HepG2 (cell line): ENCODE measurements around the gene SLC16A5. TPM values are rescaled to one million over a fixed set of nuclear protein-coding genes. Genes with fewer than 3 reads are reported as not detected.

Experiments
- ARNT2 ChIP-seq: sonication (generic); formaldehyde crosslinking; IDR thresholded peaks from 2 replicates; pipeline ENCODE4 v1.8.0; 2022; ENCODE audit warnings: mild to moderate bottlenecking, low read depth, missing genetic modification reagents, moderate library complexity
- CBFB ChIP-seq: sonication (generic); formaldehyde crosslinking; IDR thresholded peaks from 2 replicates; pipeline ENCODE4 v1.4.0; 2020; ENCODE audit warnings: missing genetic modification reagents
- CENPX ChIP-seq: sonication (generic); formaldehyde crosslinking; IDR thresholded peaks from 2 replicates; pipeline ENCODE4 v1.9.0; 2021; ENCODE audit warnings: mild to moderate bottlenecking, missing genetic modification reagents, moderate library complexity
- E2F2 ChIP-seq: sonication (generic); formaldehyde crosslinking; IDR thresholded peaks from 2 replicates; pipeline ENCODE4 v1.4.0; 2020; ENCODE audit warnings: missing genetic modification reagents, borderline replicate concordance
- EHMT2 ChIP-seq: fragments of 200-600 bp; sonication (generic); IDR thresholded peaks from 2 replicates; pipeline ENCODE4 v1.7.0; 2017; ENCODE audit warnings: antibody characterized with exemption, low read depth, low read length, borderline replicate concordance
- LCORL ChIP-seq, 2 experiments: fragments of 450-650 bp in 1 of 2; sonication (generic) in 1 of 2; formaldehyde crosslinking in 1 of 2; IDR thresholded peaks; 2 replicates each; pipeline versions ENCODE4 v1.5.0 to v1.6.1; 2017 to 2020; ENCODE audit warnings: antibody characterized with exemption in 1 of 2, missing genetic modification reagents in 1 of 2
- MAF1 ChIP-seq: sonication (generic); formaldehyde crosslinking; IDR thresholded peaks from 2 replicates; pipeline ENCODE4 v1.5.0; 2020; ENCODE audit warnings: missing genetic modification reagents, borderline replicate concordance
- NFYB ChIP-seq: sonication (generic); formaldehyde crosslinking; IDR thresholded peaks from 2 replicates; pipeline ENCODE4 v1.4.0; 2020; ENCODE audit warnings: missing genetic modification reagents
- PCBP1 ChIP-seq: fragments of 200-400 bp; formaldehyde crosslinking; IDR thresholded peaks from 2 replicates; pipeline ENCODE4 v1.6.1; 2017; ENCODE audit warnings: mild to moderate bottlenecking, low read depth, low read length, borderline replicate concordance
- RORA ChIP-seq: sonication (generic); formaldehyde crosslinking; IDR thresholded peaks from 2 replicates; pipeline ENCODE4 v1.5.0; 2020; ENCODE audit warnings: mild to moderate bottlenecking, missing genetic modification reagents, moderate library complexity
- SIX4 ChIP-seq: sonication (generic); formaldehyde crosslinking; IDR thresholded peaks from 2 replicates; pipeline ENCODE4 v1.4.0; 2020; ENCODE audit warnings: missing genetic modification reagents
- SNAPC4 ChIP-seq: sonication (generic); formaldehyde crosslinking; IDR thresholded peaks from 2 replicates; pipeline ENCODE4 v1.4.0; 2020; ENCODE audit warnings: mild to moderate bottlenecking, missing genetic modification reagents
- SP140L ChIP-seq: sonication (generic); formaldehyde crosslinking; IDR thresholded peaks from 2 replicates; pipeline ENCODE4 v1.4.0; 2020; ENCODE audit warnings: missing genetic modification reagents, borderline replicate concordance
- TSC22D2 ChIP-seq: sonication (generic); formaldehyde crosslinking; IDR thresholded peaks from 2 replicates; pipeline ENCODE4 v1.5.1; 2020; ENCODE audit warnings: missing genetic modification reagents, mild to moderate bottlenecking, borderline replicate concordance
- UBTF ChIP-seq: sonication (generic); formaldehyde crosslinking; IDR thresholded peaks from 2 replicates; pipeline ENCODE4 v1.4.0; 2020; ENCODE audit warnings: mild to moderate bottlenecking, missing genetic modification reagents
- ZBTB38 ChIP-seq: sonication (generic); formaldehyde crosslinking; IDR thresholded peaks from 2 replicates; pipeline ENCODE4 v1.5.1; 2020; ENCODE audit warnings: mild to moderate bottlenecking, missing genetic modification reagents
- ZIK1 ChIP-seq: sonication (generic); formaldehyde crosslinking; IDR thresholded peaks from 2 replicates; pipeline ENCODE4 v1.5.0; 2020; ENCODE audit warnings: mild to moderate bottlenecking, low read depth, missing genetic modification reagents, borderline replicate concordance
- ZNF160 ChIP-seq: sonication (generic); formaldehyde crosslinking; IDR thresholded peaks from 2 replicates; pipeline ENCODE4 v1.8.0; 2022; ENCODE audit warnings: mild to moderate bottlenecking, inconsistent platforms, missing genetic modification reagents
- ZNF343 ChIP-seq: sonication (generic); formaldehyde crosslinking; IDR thresholded peaks from 2 replicates; pipeline ENCODE4 v1.4.0; 2020; ENCODE audit warnings: mild to moderate bottlenecking, missing genetic modification reagents
- ZNF652 ChIP-seq: IDR thresholded peaks from 2 replicates; pipeline ENCODE4 v1.6.1; 2016; ENCODE audit warnings: low read depth, borderline replicate concordance
- ZNF674 ChIP-seq: sonication (generic); formaldehyde crosslinking; IDR thresholded peaks from 2 replicates; pipeline ENCODE4 v1.5.0; 2020; ENCODE audit warnings: low read depth, mild to moderate bottlenecking, missing genetic modification reagents
- ZNF792 ChIP-seq: IDR thresholded peaks from 2 replicates; pipeline ENCODE4 v1.6.1; 2016
- polyA plus RNA-seq, 8 experiments: library from polyadenylated mRNA; depleted of rRNA in 3 of 8; stranded (reverse) in 7 of 8; unstranded in 1 of 8; fragments of >200 nt; fragmentation: Illumina TruSeq in 4 of 8; extraction: Trizol in 4 of 8; gene quantifications; 2 replicates each; pipeline versions ENCODE4 v1.2.1 to v1.2.3, GENCODE V29; 2011 to 2016; ENCODE audit warnings: low read depth in 4 of 8, missing spikeins in 1 of 8, mixed read lengths in 1 of 8; ENCODE audit not compliant: insufficient read depth in 1 of 8
- total RNA-seq, 5 experiments: library from RNA; depleted of rRNA; stranded (reverse); fragments of >200 nt; fragmentation: Illumina TruSeq; extraction: Trizol; gene quantifications; 2 replicates each; pipeline ENCODE4 v1.2.3, GENCODE V29; 2016; ENCODE audit warnings: low read depth in 1 of 5

SLC16A5 gene
- total and polyA plus RNA-seq, 2 of the 13 experiments (the other 11 are each of a cell fraction or from before 2014, with no cell fraction given) = 0.69 to 5.6 TPM

GRCh38 chr17:75084039-75084660 is 3.6 kb upstream of the SLC16A5 start (continued):
- TF ChIP-seq RORA (CRISPR knock-in tag) (no peak), ZNF343 (CRISPR knock-in tag) (no peak; the same call in 1 of the 2 replicates), PCBP1 (no peak), MAF1 (CRISPR knock-in tag) (no peak), ZNF652 (CRISPR knock-in tag) (peak; percentile 51; the same call in 1 of the 2 replicates), E2F2 (CRISPR knock-in tag) (no peak), LCORL (IDR thresholded peaks at IDR 0.05) (no peak), LCORL (CRISPR knock-in tag; IDR thresholded peaks at IDR 0.05) (peak; percentile 99), ZBTB38 (peak; percentile 67; the same call in 1 of the 2 replicates), CENPX (CRISPR knock-in tag) (no peak), ZNF160 (CRISPR knock-in tag) (no peak), SNAPC4 (CRISPR knock-in tag) (no peak), EHMT2 (no peak), UBTF (CRISPR knock-in tag) (peak; percentile 71), TSC22D2 (peak; percentile 63; the same call in 1 of the 2 replicates), ZNF792 (CRISPR knock-in tag) (0 out of 2 replicates have a peak, but pooled peaks have one; percentile 51), NFYB (no peak), SIX4 (CRISPR knock-in tag) (no peak; the same call in 1 of the 2 replicates), ARNT2 (peak; percentile 67; the same call in 1 of the 2 replicates), ZNF674 (no peak), SP140L (CRISPR knock-in tag) (no peak), CBFB (peak; percentile 73; the same call in 1 of the 2 replicates), ZIK1 (CRISPR knock-in tag) (no peak)
